Subcutaneous abdominal adipose tissue (tissue), 5 donors: ENCODE results near the gene GID4.

Experiments used
- H3K27ac ChIP-seq: one replicate; pipeline ENCODE4 v1.7.0; 2013; ENCODE audit warnings: low read depth, mild to moderate bottlenecking, inconsistent platforms, low read length, moderate library complexity
- H3K27me3 ChIP-seq, 5 donors: one replicate each; pipeline ENCODE4 v1.7.0; 2013; ENCODE audit warnings: low read length in 5 of 5, inconsistent platforms in 1 of 5; ENCODE audit not compliant: control insufficient read depth in 5 of 5, insufficient read depth in 4 of 5
- H3K36me3 ChIP-seq, 5 donors: one replicate each; pipeline ENCODE4 v1.7.0; 2013; ENCODE audit warnings: low read length in 5 of 5; ENCODE audit not compliant: control insufficient read depth in 5 of 5, insufficient read depth in 5 of 5
- H3K4me1 ChIP-seq, 5 donors: one replicate each; pipeline ENCODE4 v1.7.0; 2013; ENCODE audit warnings: low read length in 5 of 5, mild to moderate bottlenecking in 3 of 5, moderate library complexity in 1 of 5; ENCODE audit not compliant: control insufficient read depth in 5 of 5, insufficient read depth in 5 of 5
- H3K4me3 ChIP-seq, 5 donors: one replicate each; pipeline ENCODE4 v1.7.0; 2013; ENCODE audit warnings: low read length in 5 of 5, low read depth in 1 of 5
- H3K9ac ChIP-seq, 5 donors: one replicate each; pipeline ENCODE4 v1.7.0; 2013; ENCODE audit warnings: low read length in 5 of 5, mild to moderate bottlenecking in 4 of 5, moderate library complexity in 3 of 5
- H3K9me3 ChIP-seq, 5 donors: one replicate each; pipeline ENCODE4 v1.7.0; 2013; ENCODE audit warnings: low read length in 5 of 5; ENCODE audit not compliant: control insufficient read depth in 5 of 5
- donor health status: healthy.
- donor health status: healthy.
- donor health status: healthy.
- donor health status: healthy.
- donor health status: healthy.

Gene GID4

GRCh38 chr17:18089613-18090012 lies 50.4 kb downstream of the GID4 start:
- no peak overlapping the region for H3K27ac ChIP-seq
- H3K27me3 ChIP-seq, result no peaks in the 10 kb centered on the region
- H3K9me3 ChIP-seq, result no peaks in the 10 kb centered on the region
- H3K4me3 ChIP-seq, result no peak overlapping the region
- H3K36me3 ChIP-seq, result peaks cover 0 to 23% (median 16%) of the 10 kb centered on the region in 5 donors
- peaks cover 4 to 23% (median 14%) of the 10 kb centered on the region in 5 donors for H3K4me1 ChIP-seq
- no peak overlapping the region for H3K9ac ChIP-seq

GRCh38 chr17:18093616-18094408 lies 54.6 kb downstream of the GID4 start:
- Histone ChIP-seq H3K36me3 (peaks cover 4 to 60% (median 49%) of the 10 kb centered on the region in 5 donors), H3K4me3 (no peak overlapping the region), H3K27ac (no peak overlapping the region), H3K4me1 (peaks cover under 1 to 11% (median 2%) of the 10 kb centered on the region in 5 donors), H3K9ac (no peak overlapping the region), H3K27me3 (no peaks in the 10 kb centered on the region), H3K9me3 (no peaks in the 10 kb centered on the region)

GRCh38 chr17:18094409-18094807 lies 55.2 kb downstream of the GID4 start:
- Histone ChIP-seq H3K27ac (no peak overlapping the region), H3K36me3 (peaks cover 4 to 66% (median 55%) of the 10 kb centered on the region in 5 donors)

DNA sequence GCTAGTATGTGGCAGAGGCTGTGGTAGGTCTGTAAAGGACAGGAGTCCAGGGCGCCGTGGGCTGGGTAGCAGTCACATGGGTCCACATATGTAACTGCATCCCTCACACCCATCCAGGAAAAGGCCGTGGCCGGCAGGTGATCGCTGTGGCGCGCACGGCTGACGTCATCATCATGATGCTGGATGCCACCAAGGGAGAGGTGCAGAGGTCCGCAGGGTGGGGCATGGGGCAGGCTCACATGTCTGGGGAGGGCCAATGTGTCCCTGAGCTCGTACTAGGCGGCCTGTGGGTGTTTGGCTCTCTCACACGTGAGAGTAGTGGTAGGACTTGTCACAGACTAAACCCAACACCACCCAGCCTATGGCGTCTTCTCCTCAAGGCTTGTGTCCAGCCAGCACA lies 60.3 kb downstream of the GID4 start:
- Histone ChIP-seq H3K9me3 (no peaks in the 10 kb centered on the region), H3K27ac (no peak overlapping the region), H3K9ac (no peak overlapping the region), H3K27me3 (no peaks in the 10 kb centered on the region), H3K4me1 (no peaks in the 10 kb centered on the region), H3K36me3 (peaks cover 4 to 88% (median 82%) of the 10 kb centered on the region in 5 donors), H3K4me3 (no peak overlapping the region)

More at GRCh38 chr17:18094409-18094807, 55.2 kb downstream of the GID4 start:
- Histone ChIP-seq H3K9ac (no peak overlapping the region), H3K4me3 (no peak overlapping the region), H3K4me1 (peaks cover 0 to 5% (median 0%) of the 10 kb centered on the region in 5 donors), H3K9me3 (no peaks in the 10 kb centered on the region), H3K27me3 (no peaks in the 10 kb centered on the region)

DNA sequence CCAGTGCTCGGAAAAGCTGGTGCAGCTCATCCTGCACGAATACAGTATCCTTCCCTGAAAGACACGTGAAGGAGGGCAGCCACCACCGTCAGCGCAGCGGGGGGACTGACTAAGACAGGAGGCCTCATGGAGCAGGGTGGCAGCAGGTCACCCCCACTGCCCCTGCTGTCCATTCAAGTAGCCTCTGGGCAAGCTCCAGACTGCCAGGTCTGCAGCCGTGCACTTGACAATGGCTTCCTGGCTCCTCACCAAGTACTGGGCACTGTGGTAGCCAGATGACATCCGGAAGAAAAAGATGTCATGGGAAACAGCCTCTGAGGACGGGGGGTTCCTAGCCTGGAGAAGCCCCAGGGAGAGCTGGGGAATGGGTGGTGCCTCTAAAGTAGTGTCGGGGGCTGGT lies 61.4 kb downstream of the GID4 start:
- H3K27me3 ChIP-seq, result no peaks in the 10 kb centered on the region
- H3K4me3 ChIP-seq, result no peak overlapping the region
- no peak overlapping the region for H3K27ac ChIP-seq
- H3K36me3 ChIP-seq, result peaks cover 3 to 96% (median 90%) of the 10 kb centered on the region in 5 donors
- no peak overlapping the region for H3K9ac ChIP-seq
- H3K4me1 ChIP-seq, result no peaks in the 10 kb centered on the region
- no peaks in the 10 kb centered on the region for H3K9me3 ChIP-seq

DNA sequence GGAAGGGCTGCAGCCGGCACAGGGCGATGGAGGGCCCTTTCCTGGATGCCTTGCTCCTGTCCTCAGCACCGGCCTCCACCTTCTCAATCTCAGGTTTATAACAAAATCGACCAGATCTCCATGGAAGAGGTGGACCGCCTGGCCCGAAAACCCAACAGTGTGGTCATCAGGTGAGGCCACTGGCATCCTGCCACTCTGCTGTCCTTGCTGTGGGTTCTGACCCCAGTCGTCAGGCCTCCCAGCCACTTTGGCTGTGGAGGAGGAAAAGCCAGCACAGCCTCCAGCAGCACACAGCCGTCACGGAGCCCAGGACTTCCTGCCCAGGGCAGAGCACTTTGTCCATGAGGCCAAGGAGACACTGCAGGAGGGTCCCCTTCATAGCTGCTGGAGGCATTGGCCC lies 62.6 kb downstream of the GID4 start:
- no peak overlapping the region for H3K4me3 ChIP-seq
- no peaks in the 10 kb centered on the region for H3K9me3 ChIP-seq
- peaks cover 0 to 96% (median 90%) of the 10 kb centered on the region in 5 donors for H3K36me3 ChIP-seq
- H3K9ac ChIP-seq, result no peak overlapping the region
- H3K27me3 ChIP-seq, result no peaks in the 10 kb centered on the region
- no peaks in the 10 kb centered on the region for H3K4me1 ChIP-seq
- no peak overlapping the region for H3K27ac ChIP-seq

GRCh38 chr17:18102640-18103039 lies 63.4 kb downstream of the GID4 start:
- H3K4me3 ChIP-seq, result no peak overlapping the region
- no peaks in the 10 kb centered on the region for H3K9me3 ChIP-seq
- H3K4me1 ChIP-seq, result no peaks in the 10 kb centered on the region
- no peaks in the 10 kb centered on the region for H3K27me3 ChIP-seq
- H3K27ac ChIP-seq, result no peak overlapping the region
- H3K36me3 ChIP-seq, result peaks cover 0 to 94% (median 87%) of the 10 kb centered on the region in 5 donors
- no peak overlapping the region for H3K9ac ChIP-seq

- Histone ChIP-seq H3K9me3 (no peaks in the 10 kb centered on the region), H3K9ac (no peak overlapping the region), H3K4me3 (no peak overlapping the region), H3K27me3 (no peaks in the 10 kb centered on the region), H3K27ac (no peak overlapping the region), H3K36me3 (peaks cover 0 to 71% (median 64%) of the 10 kb centered on the region in 5 donors), H3K4me1 (no peaks in the 10 kb centered on the region)
Measured at GRCh38 chr17:18105027-18105426, 65.8 kb downstream of the GID4 start.

DNA sequence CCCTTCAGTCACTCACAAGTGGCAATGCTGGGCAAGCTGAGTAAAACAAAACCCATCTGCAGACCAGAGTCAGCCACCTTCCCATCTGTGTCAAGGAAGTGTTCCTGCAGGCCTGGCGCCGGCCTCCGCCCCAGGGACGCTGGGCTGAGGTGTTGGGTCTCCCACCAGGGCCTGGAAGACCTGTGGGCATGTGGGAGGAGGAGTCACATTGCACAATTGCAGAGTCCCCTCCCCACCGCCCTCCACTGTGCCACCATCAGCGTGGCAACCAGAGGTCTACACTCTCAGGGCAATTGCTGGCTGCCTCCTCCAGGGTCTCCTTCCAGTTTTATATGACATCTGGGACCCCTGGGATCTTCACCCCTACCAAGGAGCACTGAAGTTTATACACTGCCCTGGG lies 66.4 kb downstream of the GID4 start:
- H3K27ac ChIP-seq, result no peak overlapping the region
- H3K4me1 ChIP-seq, result no peaks in the 10 kb centered on the region
- H3K9ac ChIP-seq, result no peak overlapping the region
- H3K4me3 ChIP-seq, result no peak overlapping the region
- H3K9me3 ChIP-seq, result no peaks in the 10 kb centered on the region
- no peaks in the 10 kb centered on the region for H3K27me3 ChIP-seq
- H3K36me3 ChIP-seq, result peaks cover 0 to 65% (median 58%) of the 10 kb centered on the region in 5 donors

DNA sequence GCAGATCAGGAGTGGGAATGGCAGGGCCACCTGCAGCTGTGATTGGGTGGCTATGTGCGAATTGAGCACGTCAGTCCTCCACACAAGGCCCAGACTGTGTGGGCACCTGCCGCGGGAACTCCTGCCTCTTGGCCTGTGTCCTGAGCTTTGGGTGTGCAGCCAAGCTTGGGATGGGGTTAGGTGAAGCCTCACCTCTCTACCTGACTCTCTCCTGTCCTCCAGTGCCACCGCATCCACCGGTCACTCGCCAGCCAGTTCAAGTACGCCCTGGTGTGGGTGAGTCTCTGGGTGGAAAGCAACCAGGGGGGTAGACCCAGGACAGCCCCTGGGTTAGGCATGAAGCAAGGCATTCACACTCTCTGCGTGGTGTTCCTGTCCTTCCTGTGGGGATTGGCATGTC lies 67.0 kb downstream of the GID4 start:
- H3K4me1 ChIP-seq, result no peaks in the 10 kb centered on the region
- peaks cover 0 to 59% (median 52%) of the 10 kb centered on the region in 5 donors for H3K36me3 ChIP-seq
- H3K4me3 ChIP-seq, result no peak overlapping the region
- H3K27ac ChIP-seq, result no peak overlapping the region
- no peaks in the 10 kb centered on the region for H3K9me3 ChIP-seq
- no peak overlapping the region for H3K9ac ChIP-seq
- H3K27me3 ChIP-seq, result no peaks in the 10 kb centered on the region
